ENCODE data around the gene FHL1.

Gene FHL1

DNA sequence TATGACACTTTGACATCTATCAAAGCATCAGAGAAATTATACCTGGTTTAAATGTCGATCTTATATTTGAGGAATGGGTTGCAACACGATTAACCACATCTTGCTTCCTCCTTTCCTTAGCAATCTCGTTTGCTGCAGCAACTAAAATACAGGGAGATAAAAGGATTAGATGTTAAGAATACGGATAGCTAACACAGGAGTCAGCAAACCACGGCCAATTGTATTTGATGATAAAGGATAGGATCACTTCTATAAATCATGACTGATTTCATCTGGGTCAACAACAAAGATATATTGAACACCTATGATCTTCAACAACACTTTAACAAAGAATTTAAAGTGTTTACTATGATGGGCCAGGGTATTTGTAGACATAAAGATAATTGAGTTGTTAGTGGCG lies 98.9 kb downstream of the FHL1 start:
- Histone ChIP-seq H3K36me3 (replicated peaks) (peaks cover 5% of the 10 kb centered on the region), H3K27me3 (replicated peaks) (no peaks in the 10 kb centered on the region), H3K27ac (no peak overlapping the region), H3K4me3 (ENCODE audit: low read depth, low read length) (no peak overlapping the region)
- in situ Hi-C loops (cut with HindIII; ENCODE audit: low pct_ligation_motif_present, low sequenced_read_pairs) = no loop called here
- TF ChIP-seq, protein P1, sequence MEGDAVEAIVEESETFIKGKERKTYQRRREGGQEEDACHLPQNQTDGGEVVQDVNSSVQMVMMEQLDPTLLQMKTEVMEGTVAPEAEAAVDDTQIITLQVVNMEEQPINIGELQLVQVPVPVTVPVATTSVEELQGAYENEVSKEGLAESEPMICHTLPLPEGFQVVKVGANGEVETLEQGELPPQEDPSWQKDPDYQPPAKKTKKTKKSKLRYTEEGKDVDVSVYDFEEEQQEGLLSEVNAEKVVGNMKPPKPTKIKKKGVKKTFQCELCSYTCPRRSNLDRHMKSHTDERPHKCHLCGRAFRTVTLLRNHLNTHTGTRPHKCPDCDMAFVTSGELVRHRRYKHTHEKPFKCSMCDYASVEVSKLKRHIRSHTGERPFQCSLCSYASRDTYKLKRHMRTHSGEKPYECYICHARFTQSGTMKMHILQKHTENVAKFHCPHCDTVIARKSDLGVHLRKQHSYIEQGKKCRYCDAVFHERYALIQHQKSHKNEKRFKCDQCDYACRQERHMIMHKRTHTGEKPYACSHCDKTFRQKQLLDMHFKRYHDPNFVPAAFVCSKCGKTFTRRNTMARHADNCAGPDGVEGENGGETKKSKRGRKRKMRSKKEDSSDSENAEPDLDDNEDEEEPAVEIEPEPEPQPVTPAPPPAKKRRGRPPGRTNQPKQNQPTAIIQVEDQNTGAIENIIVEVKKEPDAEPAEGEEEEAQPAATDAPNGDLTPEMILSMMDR (IDR thresholded peaks at IDR 0.05; ENCODE audit: low read depth, low read length, missing control alignments) = no peak
- no peak for DNase-seq

DNA sequence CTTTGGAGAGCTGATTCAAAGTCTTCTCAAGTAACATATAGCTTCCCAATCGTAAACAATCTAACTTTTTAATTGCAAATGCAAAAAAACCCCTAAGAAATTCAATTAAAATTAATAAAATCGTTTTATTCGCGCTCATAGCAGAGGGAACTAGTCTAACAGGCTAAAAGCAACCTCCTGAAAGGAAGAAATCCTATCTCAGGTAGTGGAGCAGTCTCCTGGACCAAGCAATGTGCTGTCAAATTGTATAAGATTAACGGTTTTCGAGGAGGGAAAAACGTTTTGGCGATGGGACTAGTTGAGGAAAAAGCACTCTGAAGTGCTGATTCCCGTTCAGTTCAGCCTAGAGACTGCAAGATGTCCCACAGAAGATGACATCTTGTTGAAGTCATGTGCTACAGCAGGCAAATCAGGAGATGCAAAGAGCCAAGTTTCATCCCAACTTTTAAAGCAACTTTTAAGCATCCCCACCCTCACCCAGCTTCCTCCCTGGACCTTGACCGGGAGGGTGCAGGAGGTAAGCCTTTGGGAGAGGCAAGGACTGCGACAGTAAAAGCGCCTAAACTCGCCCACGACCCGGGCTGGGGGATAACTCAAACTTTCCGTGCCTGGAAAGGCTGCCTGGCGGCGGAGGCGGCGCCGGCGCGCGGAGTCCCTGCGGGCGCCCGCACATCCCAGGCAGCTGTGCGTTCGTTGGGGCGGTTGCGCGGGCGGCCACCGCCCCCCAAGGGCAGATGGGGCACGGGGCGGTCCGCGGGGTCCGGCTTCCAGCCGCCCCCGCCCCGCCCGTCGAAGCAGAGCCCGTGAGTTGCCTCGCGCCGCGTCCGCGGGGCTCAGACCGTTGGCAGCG lies 103.1 kb downstream of the FHL1 start:
- Histone ChIP-seq H3K36me3 (replicated peaks) (no peaks in the 10 kb centered on the region), H3K27ac (peak overlapping the region; percentile 69), H3K4me3 (ENCODE audit: low read depth, low read length) (peak overlapping the region; percentile 63), H3K27me3 (replicated peaks) (no peaks in the 10 kb centered on the region)
- in situ Hi-C loops (cut with HindIII; ENCODE audit: low pct_ligation_motif_present, low sequenced_read_pairs) = no loop called here
- DNase-seq = no peak
- TF ChIP-seq, protein P1 (IDR thresholded peaks at IDR 0.05; ENCODE audit: low read depth, low read length, missing control alignments) = no peak

DNA sequence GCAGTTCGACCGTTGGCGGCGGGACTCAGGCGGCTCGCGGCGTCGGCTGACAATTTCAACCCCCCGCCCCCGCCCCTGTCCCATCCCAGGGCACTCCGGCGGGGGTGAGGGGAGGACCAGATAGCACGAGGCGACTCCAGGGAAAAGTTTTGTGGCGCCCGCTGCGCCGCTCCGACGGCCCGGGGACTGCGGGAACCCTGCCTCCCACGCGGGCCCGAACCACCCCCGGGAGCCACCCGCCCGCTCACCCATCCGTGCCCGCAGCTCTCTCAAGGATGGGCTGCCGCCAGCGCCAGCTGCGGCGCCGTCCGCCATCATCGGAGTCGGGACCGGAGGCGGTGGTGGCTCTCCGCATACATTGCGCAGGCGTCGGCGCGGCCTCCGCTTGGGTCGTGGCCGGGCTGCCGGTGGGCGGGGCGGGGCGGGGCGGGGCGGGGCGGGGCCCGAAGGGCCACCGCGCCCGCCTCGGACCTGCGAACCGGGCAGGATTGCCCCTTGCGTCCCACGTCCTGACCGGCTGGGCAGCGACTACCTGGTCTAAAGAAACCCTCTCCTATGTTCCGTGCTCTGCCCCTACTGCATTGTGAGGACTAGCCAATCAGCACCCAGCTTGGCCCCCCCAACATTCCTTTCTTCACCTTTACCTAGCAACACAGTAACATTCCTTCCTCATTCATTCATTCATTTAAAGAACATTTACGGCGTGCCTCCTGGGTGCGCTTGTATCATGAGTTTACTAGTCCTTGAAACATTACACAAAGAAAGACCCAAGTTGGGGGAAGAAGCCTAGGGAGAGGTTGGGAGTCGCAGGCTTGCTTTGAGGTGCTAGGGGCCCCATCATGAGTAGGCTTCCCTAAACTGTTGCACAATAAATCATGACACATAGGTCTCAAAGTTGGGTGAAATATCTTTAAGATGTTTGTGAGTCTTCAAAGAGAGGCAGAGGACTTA lies 104.0 kb downstream of the FHL1 start, which contains the start of gene MAP7D3:
MAP7D3 (minus strand) TSS at position 360 of the 951 bp plus-strand sequence; CDS start at position 318, 42 bp downstream.
- DNase-seq = no peak
- Histone ChIP-seq H3K27ac (peak within 1 kb of the TSS; percentile 69), H3K4me3 (ENCODE audit: low read depth, low read length) (peak within 1 kb of the TSS; percentile 63), H3K36me3 (replicated peaks) (no peaks in the 10 kb centered on the region), H3K27me3 (replicated peaks) (no peaks in the 10 kb centered on the region)
- TF ChIP-seq, protein P1 (IDR thresholded peaks at IDR 0.05; ENCODE audit: low read depth, low read length, missing control alignments) = no peak
- in situ Hi-C loops (cut with HindIII; ENCODE audit: low pct_ligation_motif_present, low sequenced_read_pairs) = no loop called here

DNA sequence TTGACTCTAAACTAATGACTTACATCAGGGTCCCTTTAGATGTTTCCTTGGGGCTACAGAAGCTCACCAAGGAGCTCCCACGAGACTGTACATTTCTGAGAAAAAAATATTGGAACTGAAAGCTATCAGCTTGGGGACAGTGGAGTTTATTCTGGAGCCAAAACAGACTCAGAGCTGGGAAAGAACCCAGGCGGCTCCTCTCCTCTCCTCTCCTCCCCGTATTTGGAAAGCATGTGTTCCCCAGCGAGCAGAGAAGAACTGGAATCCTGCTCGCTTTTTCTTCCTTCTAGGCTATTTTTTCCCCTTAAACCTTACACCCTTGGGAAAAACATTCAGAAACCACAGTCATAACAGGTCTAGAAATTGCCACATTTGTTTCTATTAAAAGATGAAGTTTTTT lies 108.2 kb downstream of the FHL1 start:
- no peak overlapping the region for H3K27ac ChIP-seq
- no peak for DNase-seq
- no peaks in the 10 kb centered on the region for H3K27me3 ChIP-seq (replicated peaks)
- in situ Hi-C loops (cut with HindIII; ENCODE audit: low pct_ligation_motif_present, low sequenced_read_pairs) = no loop called here
- no peaks in the 10 kb centered on the region for H3K36me3 ChIP-seq (replicated peaks)
- H3K4me3 ChIP-seq (ENCODE audit: low read depth, low read length) = no peak overlapping the region
- TF ChIP-seq, protein P1 (IDR thresholded peaks at IDR 0.05; ENCODE audit: low read depth, low read length, missing control alignments) = no peak

DNA sequence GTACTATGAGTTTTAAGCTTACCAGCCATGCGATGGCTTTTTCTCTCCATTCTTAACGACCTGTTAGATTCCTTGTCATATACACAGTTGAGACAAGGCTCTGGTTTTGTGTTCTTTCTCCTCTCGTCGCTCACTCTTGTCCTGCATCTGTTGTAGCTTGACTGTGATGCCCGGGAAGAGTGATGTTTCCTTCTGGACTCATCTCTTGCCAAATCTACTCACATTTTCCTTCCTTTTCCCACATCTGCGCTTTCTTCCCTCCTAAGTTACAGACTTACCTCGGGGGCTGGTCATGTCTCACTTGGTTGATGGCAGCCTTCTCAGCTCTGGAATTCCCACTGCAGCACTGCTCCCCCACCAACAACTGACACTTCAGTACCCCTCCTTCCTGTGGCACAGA lies 108.7 kb downstream of the FHL1 start:
- TF ChIP-seq, protein P1 (IDR thresholded peaks at IDR 0.05; ENCODE audit: low read depth, low read length, missing control alignments) = no peak
- Histone ChIP-seq H3K27me3 (replicated peaks) (no peaks in the 10 kb centered on the region), H3K36me3 (replicated peaks) (no peaks in the 10 kb centered on the region), H3K27ac (no peak overlapping the region), H3K4me3 (ENCODE audit: low read depth, low read length) (no peak overlapping the region)
- in situ Hi-C loops (cut with HindIII; ENCODE audit: low pct_ligation_motif_present, low sequenced_read_pairs) = no loop called here
- no peak for DNase-seq
